HG03571 (cell line): ENCODE measurements around the gene LPO.

Experiments
- ATAC-seq: cut with Tn5 transposase; IDR thresholded peaks from one replicate; pipeline ENCODE4 v1.9.1; 2021; ENCODE audit not compliant: unreplicated experiment

Gene LPO

GRCh38 chr17:58302919-58303585 lies 64.7 kb downstream of the LPO start:
- no peak for ATAC-seq

GRCh38 chr17:58303971-58304749 lies 65.8 kb downstream of the LPO start:
- ATAC-seq = no peak

- ATAC-seq = no peak
Measured at GRCh38 chr17:58304750-58305486, 66.5 kb downstream of the LPO start.

GRCh38 chr17:58305626-58306025 lies 67.2 kb downstream of the LPO start:
- ATAC-seq = no peak

GRCh38 chr17:58306131-58306951 lies 68.0 kb downstream of the LPO start:
- ATAC-seq = no peak

GRCh38 chr17:58307468-58308172 lies 69.2 kb downstream of the LPO start:
- ATAC-seq = no peak

- ATAC-seq = no peak
Measured at GRCh38 chr17:58308173-58308984, 70.0 kb downstream of the LPO start.

- ATAC-seq = no peak
Measured at GRCh38 chr17:58308985-58309917, 70.9 kb downstream of the LPO start.

GRCh38 chr17:58309918-58310259 lies 71.5 kb downstream of the LPO start:
- ATAC-seq = no peak

GRCh38 chr17:58310511-58311428 lies 72.4 kb downstream of the LPO start:
- no peak for ATAC-seq

GRCh38 chr17:58311429-58311894 lies 73.1 kb downstream of the LPO start:
- no peak for ATAC-seq

GRCh38 chr17:58312021-58312630 lies 73.7 kb downstream of the LPO start:
- ATAC-seq = no peak

- no peak for ATAC-seq
Measured at GRCh38 chr17:58312829-58313228, 74.4 kb downstream of the LPO start.

GRCh38 chr17:58313815-58314705 lies 75.7 kb downstream of the LPO start:
- ATAC-seq = no peak

GRCh38 chr17:58314706-58315015 lies 76.3 kb downstream of the LPO start:
- no peak for ATAC-seq

- no peak for ATAC-seq
Measured at GRCh38 chr17:58315281-58315711, 76.9 kb downstream of the LPO start.
